CD8-positive, alpha-beta memory T cell (primary cell): ENCODE data around the gene CFAP99. TPM values are rescaled to one million over a fixed set of nuclear protein-coding genes. Genes with fewer than 3 reads are reported as not detected.

Source experiments
- CTCF ChIA-PET: fragments of 350-600 bp; sonication (Branson Sonifier 250); formaldehyde crosslinking; loops from one replicate; lab custom pipeline; 2021; ENCODE audit warnings: antibody characterized with exemption; lab: Charles Lee
- POLR2A ChIA-PET: fragments of 350-600 bp; sonication (Branson Sonifier 250); formaldehyde crosslinking; loops from one replicate; lab custom pipeline; 2021; ENCODE audit warnings: antibody characterized with exemption; lab: Charles Lee
- DNase-seq, 5 donors: peaks; one replicate each; pipeline versions ENCODE4 v3.0.0 to v3.0.0-alpha.2; 2020 to 2022; ENCODE audit warnings: mixed read lengths in 1 of 5
- H3K27ac ChIP-seq: one replicate; pipeline ENCODE4 v1.7.0; 2013; ENCODE audit warnings: low read depth, mild to moderate bottlenecking, low read length, moderate library complexity
- H3K27me3 ChIP-seq: 2 replicates; pipeline ENCODE4 v1.7.0; 2013; ENCODE audit warnings: low read length, mild to moderate bottlenecking; ENCODE audit not compliant: insufficient read depth, poor library complexity, severe bottlenecking
- H3K36me3 ChIP-seq: 2 replicates; pipeline ENCODE4 v1.7.0; 2013; ENCODE audit warnings: mild to moderate bottlenecking, low read length, moderate library complexity; ENCODE audit not compliant: insufficient read depth
- H3K4me1 ChIP-seq: 2 replicates; pipeline ENCODE4 v1.7.0; 2013; ENCODE audit warnings: mild to moderate bottlenecking, low read length, moderate library complexity; ENCODE audit not compliant: insufficient read depth
- H3K4me3 ChIP-seq: 2 replicates; pipeline ENCODE4 v1.7.0; 2013; ENCODE audit warnings: mild to moderate bottlenecking, low read length
- H3K9me3 ChIP-seq: 2 replicates; pipeline ENCODE4 v1.7.0; 2013; ENCODE audit warnings: mild to moderate bottlenecking, low read length
- H3K27ac Mint-ChIP-seq, 8 donors: one replicate each; pipeline ENCODE4 v1.8.0; 2020 to 2021; ENCODE audit warnings: mixed read lengths in 8 of 8, mild to moderate bottlenecking in 6 of 8, inconsistent platforms in 3 of 8, moderate library complexity in 3 of 8
- H3K27me3 Mint-ChIP-seq, 2 donors: one replicate each; pipeline ENCODE4 v1.8.0; 2020 to 2021; ENCODE audit warnings: mixed read lengths in 2 of 2, mild to moderate bottlenecking in 1 of 2, moderate library complexity in 1 of 2
- H3K36me3 Mint-ChIP-seq, 3 donors: one replicate each; pipeline ENCODE4 v1.8.0; 2020 to 2021; ENCODE audit warnings: mixed read lengths in 3 of 3, inconsistent platforms in 1 of 3, mild to moderate bottlenecking in 1 of 3
- H3K4me1 Mint-ChIP-seq, 3 donors: one replicate each; pipeline ENCODE4 v1.8.0; 2020 to 2021; ENCODE audit warnings: mixed read lengths in 3 of 3, inconsistent platforms in 1 of 3, mild to moderate bottlenecking in 1 of 3
- H3K4me3 Mint-ChIP-seq, 7 donors: one replicate each; pipeline ENCODE4 v1.8.0; 2020 to 2021; ENCODE audit warnings: mixed read lengths in 7 of 7, mild to moderate bottlenecking in 6 of 7, moderate library complexity in 4 of 7, inconsistent platforms in 2 of 7
- H3K9me3 Mint-ChIP-seq, 5 donors: one replicate each; pipeline ENCODE4 v1.8.0; 2020 to 2022; ENCODE audit warnings: mixed read lengths in 5 of 5, mild to moderate bottlenecking in 3 of 5, moderate library complexity in 2 of 5, inconsistent platforms in 1 of 5
- polyA plus RNA-seq: library from polyadenylated mRNA; unstranded; fragments of 300-500 nt; fragmentation: Illumina TruSeq; gene quantifications from one replicate; pipeline ENCODE4 v1.2.3, GENCODE V29; 2021
- total RNA-seq, 2 experiments: library from RNA; stranded (reverse); gene quantifications; one replicate each; pipeline ENCODE4 v1.2.3, GENCODE V29; 2021

The CFAP99 gene
- total and polyA plus RNA-seq, 3 experiments from 2014 or later = 0.07 TPM; not detected in 2

GRCh38 chr4:2441393-2442174 lies 22.8 kb downstream of the CFAP99 start:
- Mint-ChIP-seq H3K4me3 (peak overlapping the region in 1 of 7 donors; percentile 80), H3K27ac (peak overlapping the region in 2 of 8 donors; percentile 15 to 89)
- peak; percentile 58 to 82 (median 66) for DNase-seq

GRCh38 chr4:2442175-2442993 lies 23.6 kb downstream of the CFAP99 start:
- H3K27me3 Mint-ChIP-seq = no peaks in the 10 kb centered on the region
- Histone ChIP-seq H3K4me3 (no peak overlapping the region), H3K27ac (no peak overlapping the region), H3K36me3 (no peaks in the 10 kb centered on the region), H3K9me3 (no peaks in the 10 kb centered on the region), H3K27me3 (no peaks in the 10 kb centered on the region), H3K4me1 (peaks cover 3% of the 10 kb centered on the region)
- H3K4me1 Mint-ChIP-seq = peaks cover 0 to 4% (median 2%) of the 10 kb centered on the region in 3 donors
- DNase-seq = no peak
- H3K27ac Mint-ChIP-seq = no peak overlapping the region
- H3K4me3 Mint-ChIP-seq = peak overlapping the region in 1 of 7 donors; percentile 80
- H3K36me3 Mint-ChIP-seq = no peaks in the 10 kb centered on the region
- POLR2A ChIA-PET = no interaction called here
- no peaks in the 10 kb centered on the region for H3K9me3 Mint-ChIP-seq
- CTCF ChIA-PET = interaction anchor here (0.8 to 6.1 kb wide), 10 partner anchors 17 to 222 kb away, joined by 3 to 39 read pairs (median 4); partner anchors contain the start of genes CFAP99, MXD4 and ZFYVE28

More at GRCh38 chr4:2441393-2442174, 22.8 kb downstream of the CFAP99 start:
- H3K4me1 Mint-ChIP-seq = peaks cover 0 to 4% (median 2%) of the 10 kb centered on the region in 3 donors
- no peaks in the 10 kb centered on the region for H3K36me3 ChIP-seq
- H3K4me1 ChIP-seq = peaks cover 3% of the 10 kb centered on the region
- no peaks in the 10 kb centered on the region for H3K27me3 ChIP-seq
- ChIA-PET POLR2A (interaction anchor here (0.7 kb wide), 1 partner anchor 221 kb away, joined by 7 read pairs; no protein-coding TSS in a partner anchor), CTCF (interaction anchor here (0.7 to 6.1 kb wide), 13 partner anchors 10 to 233 kb away, joined by 3 to 39 read pairs (median 3); partner anchors contain the start of genes CFAP99, MXD4 and ZFYVE28)
- no peaks in the 10 kb centered on the region for H3K9me3 ChIP-seq
- no peaks in the 10 kb centered on the region for H3K9me3 Mint-ChIP-seq
- H3K4me3 ChIP-seq = no peak overlapping the region
- H3K36me3 Mint-ChIP-seq = no peaks in the 10 kb centered on the region
- no peak overlapping the region for H3K27ac ChIP-seq
- no peaks in the 10 kb centered on the region for H3K27me3 Mint-ChIP-seq

GRCh38 chr4:2443061-2443730 lies 24.4 kb downstream of the CFAP99 start:
- Histone ChIP-seq H3K4me3 (no peak overlapping the region), H3K27ac (no peak overlapping the region), H3K36me3 (no peaks in the 10 kb centered on the region), H3K9me3 (no peaks in the 10 kb centered on the region), H3K27me3 (no peaks in the 10 kb centered on the region), H3K4me1 (peaks cover 3% of the 10 kb centered on the region)
- ChIA-PET CTCF (interaction anchor here (0.8 to 6.1 kb wide), 4 partner anchors 19 to 223 kb away, joined by 3 to 39 read pairs (median 4); no protein-coding TSS in a partner anchor), POLR2A (no interaction called here)
- Mint-ChIP-seq H3K27me3 (no peaks in the 10 kb centered on the region), H3K4me3 (no peak overlapping the region), H3K9me3 (no peaks in the 10 kb centered on the region), H3K36me3 (no peaks in the 10 kb centered on the region), H3K4me1 (peaks cover 0 to 4% (median 2%) of the 10 kb centered on the region in 3 donors), H3K27ac (no peak overlapping the region)
- no peak for DNase-seq

GRCh38 chr4:2443956-2444740 lies 25.4 kb downstream of the CFAP99 start:
- H3K27ac ChIP-seq = no peak overlapping the region
- ChIA-PET CTCF (interaction anchor here (1.2 to 6.1 kb wide), 4 partner anchors 18 to 224 kb away, joined by 4 to 39 read pairs (median 4); no protein-coding TSS in a partner anchor), POLR2A (no interaction called here)
- Mint-ChIP-seq H3K9me3 (no peaks in the 10 kb centered on the region), H3K36me3 (no peaks in the 10 kb centered on the region), H3K27ac (no peak overlapping the region), H3K27me3 (no peaks in the 10 kb centered on the region), H3K4me1 (peaks cover 0 to 4% (median 2%) of the 10 kb centered on the region in 3 donors), H3K4me3 (no peak overlapping the region)
- DNase-seq = no peak
- no peaks in the 10 kb centered on the region for H3K9me3 ChIP-seq
- H3K27me3 ChIP-seq = no peaks in the 10 kb centered on the region
- H3K36me3 ChIP-seq = no peaks in the 10 kb centered on the region
- H3K4me1 ChIP-seq = peaks cover 3% of the 10 kb centered on the region
- no peak overlapping the region for H3K4me3 ChIP-seq

- ChIA-PET POLR2A (no interaction called here), CTCF (interaction anchor here (1.8 to 6.1 kb wide), 2 partner anchors 32 to 225 kb away, joined by 5 to 39 read pairs; no protein-coding TSS in a partner anchor)
- Histone ChIP-seq H3K9me3 (no peaks in the 10 kb centered on the region), H3K4me3 (no peak overlapping the region), H3K4me1 (peaks cover 3% of the 10 kb centered on the region), H3K27ac (no peak overlapping the region), H3K27me3 (no peaks in the 10 kb centered on the region), H3K36me3 (no peaks in the 10 kb centered on the region)
- no peak overlapping the region for H3K4me3 Mint-ChIP-seq
- H3K36me3 Mint-ChIP-seq = no peaks in the 10 kb centered on the region
- no peak for DNase-seq
- H3K27me3 Mint-ChIP-seq = no peaks in the 10 kb centered on the region
- H3K27ac Mint-ChIP-seq = no peak overlapping the region
- peaks cover 0 to 4% (median 2%) of the 10 kb centered on the region in 3 donors for H3K4me1 Mint-ChIP-seq
- H3K9me3 Mint-ChIP-seq = no peaks in the 10 kb centered on the region
These were observed 26.4 kb downstream of the CFAP99 start for GRCh38 chr4:2445130-2445529.

GRCh38 chr4:2445571-2445970 lies 26.8 kb downstream of the CFAP99 start:
- CTCF ChIA-PET = interaction anchor here (1.8 kb wide), 1 partner anchor 33 kb away, joined by 5 read pairs; no protein-coding TSS in a partner anchor
- H3K4me1 ChIP-seq = peaks cover 3% of the 10 kb centered on the region
- H3K4me3 ChIP-seq = no peak overlapping the region
- Mint-ChIP-seq H3K36me3 (no peaks in the 10 kb centered on the region), H3K4me1 (peaks cover 0 to 4% (median 2%) of the 10 kb centered on the region in 3 donors), H3K9me3 (no peaks in the 10 kb centered on the region), H3K27ac (no peak overlapping the region), H3K4me3 (no peak overlapping the region), H3K27me3 (no peaks in the 10 kb centered on the region)
- POLR2A ChIA-PET = no interaction called here
- DNase-seq = no peak
- no peak overlapping the region for H3K27ac ChIP-seq
- no peaks in the 10 kb centered on the region for H3K27me3 ChIP-seq
- H3K36me3 ChIP-seq = no peaks in the 10 kb centered on the region
- H3K9me3 ChIP-seq = no peaks in the 10 kb centered on the region
